Activated T-cell treated with anti-CD3 and anti-CD28 coated beads for 24 hours (primary cell): ENCODE measurements around the gene ALG11.
"Not testable (repeated sequence)": the region's sequence is repeated elsewhere in the genome, so short reads cannot be mapped to it uniquely, and the experiment has no call there.

ENCODE experiments used
- DNase-seq: peaks from one replicate; pipeline ENCODE4 v3.0.0-alpha.2; 2020; ENCODE audit warnings: low read depth

ALG11 gene, protein sequence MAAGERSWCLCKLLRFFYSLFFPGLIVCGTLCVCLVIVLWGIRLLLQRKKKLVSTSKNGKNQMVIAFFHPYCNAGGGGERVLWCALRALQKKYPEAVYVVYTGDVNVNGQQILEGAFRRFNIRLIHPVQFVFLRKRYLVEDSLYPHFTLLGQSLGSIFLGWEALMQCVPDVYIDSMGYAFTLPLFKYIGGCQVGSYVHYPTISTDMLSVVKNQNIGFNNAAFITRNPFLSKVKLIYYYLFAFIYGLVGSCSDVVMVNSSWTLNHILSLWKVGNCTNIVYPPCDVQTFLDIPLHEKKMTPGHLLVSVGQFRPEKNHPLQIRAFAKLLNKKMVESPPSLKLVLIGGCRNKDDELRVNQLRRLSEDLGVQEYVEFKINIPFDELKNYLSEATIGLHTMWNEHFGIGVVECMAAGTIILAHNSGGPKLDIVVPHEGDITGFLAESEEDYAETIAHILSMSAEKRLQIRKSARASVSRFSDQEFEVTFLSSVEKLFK

GRCh38 chr13:52011632-52012511 lies at the start of gene ALG11:
TSS of gene ALG11 (plus strand) at chr13:52012398. CDS start at chr13:52012419, 21 bp downstream.
- peak; percentile 99 for DNase-seq

GRCh38 chr13:51966186-51966585 lies 46.0 kb upstream of the ALG11 start:
- no peak for DNase-seq

- no peak for DNase-seq
These were observed 44.4 kb upstream of the ALG11 start for GRCh38 chr13:51967482-51968446.

DNA sequence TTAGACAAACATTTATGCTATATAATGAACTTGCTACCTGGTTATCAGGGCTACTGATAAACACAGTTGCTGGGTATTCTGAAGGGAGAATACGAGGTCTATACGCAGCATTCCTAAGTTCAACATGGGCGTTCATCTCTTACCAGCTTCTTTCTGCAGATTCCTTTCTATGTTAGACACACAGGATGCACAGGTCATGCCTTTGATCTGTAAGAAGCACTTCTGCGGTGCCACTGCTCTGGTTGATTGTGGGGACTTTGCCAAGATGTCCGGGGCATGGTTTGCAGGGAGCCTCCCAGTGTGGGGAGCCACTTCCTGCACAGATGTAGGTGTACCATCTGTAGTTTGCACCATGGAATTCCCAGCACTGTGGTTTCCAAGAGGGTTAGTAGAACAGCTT lies 41.8 kb upstream of the ALG11 start:
- DNase-seq, result no peak

DNA sequence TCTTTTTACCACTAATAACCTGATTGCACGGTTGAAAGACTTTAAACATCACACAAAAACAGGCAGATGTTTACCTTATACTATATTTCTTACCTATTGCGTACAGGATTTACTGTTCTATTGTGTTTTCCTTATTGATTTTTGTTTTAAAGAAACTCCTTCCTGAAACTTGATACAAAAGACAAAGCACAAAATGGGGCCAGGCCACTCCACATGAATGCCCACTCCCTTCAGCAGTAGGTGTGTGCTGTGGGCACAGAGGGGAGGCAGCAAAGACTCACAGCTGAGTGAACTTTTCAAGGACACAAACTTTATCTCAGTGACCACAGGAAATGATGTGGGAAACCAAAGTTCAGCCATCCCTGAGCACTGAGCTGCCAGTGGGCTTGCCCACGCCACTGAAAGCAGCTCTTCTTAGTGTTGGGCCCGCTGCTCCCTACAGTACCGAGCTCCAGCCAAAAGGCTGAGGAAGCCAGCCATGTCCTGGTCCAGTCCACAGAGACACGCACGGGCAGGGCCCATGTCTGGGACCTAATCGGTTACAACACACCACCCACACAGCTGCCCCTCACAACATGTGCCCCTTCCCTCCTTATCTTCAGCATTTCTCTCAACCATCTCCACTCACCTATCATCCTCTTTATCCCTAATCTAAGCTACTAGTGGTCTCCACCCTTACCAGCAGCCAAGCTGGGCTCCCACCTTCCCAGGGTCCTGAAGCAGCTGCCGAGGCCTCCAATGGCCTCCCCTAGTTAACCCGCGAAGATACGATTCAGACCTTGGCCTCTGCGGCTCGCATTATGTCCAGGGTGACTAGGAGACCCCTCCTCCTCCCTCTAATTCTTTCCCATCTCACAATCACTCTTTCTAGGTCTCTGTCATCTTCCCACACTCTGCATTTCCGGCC lies 40.4 kb upstream of the ALG11 start:
- DNase-seq, result no peak

DNA sequence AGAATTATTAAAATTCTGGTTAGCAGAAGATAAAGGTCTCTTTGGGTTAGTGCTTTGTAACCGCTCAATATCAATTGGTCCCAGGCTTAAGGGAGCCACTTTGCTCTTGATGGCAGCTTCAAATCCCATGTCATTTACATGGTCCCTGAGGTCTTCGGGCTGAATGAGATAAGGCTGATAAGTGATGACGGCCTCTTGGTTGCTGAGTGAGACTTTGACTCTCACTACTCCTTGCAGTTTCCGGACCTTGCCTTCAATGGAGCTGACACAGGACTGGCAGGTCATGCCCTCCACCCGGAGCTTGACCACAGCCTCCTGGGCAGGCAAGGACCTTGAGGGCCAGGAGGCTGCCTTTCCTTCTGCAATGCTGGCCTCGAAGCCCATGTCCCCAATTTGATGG lies 37.7 kb upstream of the ALG11 start:
- no peak for DNase-seq

GRCh38 chr13:51976423-51976822 lies 35.8 kb upstream of the ALG11 start:
- DNase-seq, result no peak

GRCh38 chr13:51976890-51977289 lies 35.3 kb upstream of the ALG11 start:
- DNase-seq, result no peak

- no peak for DNase-seq
These were observed 34.6 kb upstream of the ALG11 start for GRCh38 chr13:51977625-51978024.

GRCh38 chr13:51978796-51979556 lies 33.2 kb upstream of the ALG11 start:
- no peak for DNase-seq

- no peak for DNase-seq
These were observed 31.3 kb upstream of the ALG11 start for GRCh38 chr13:51980908-51981307.

- no peak for DNase-seq
These were observed 30.8 kb upstream of the ALG11 start for GRCh38 chr13:51981355-51981754.

DNA sequence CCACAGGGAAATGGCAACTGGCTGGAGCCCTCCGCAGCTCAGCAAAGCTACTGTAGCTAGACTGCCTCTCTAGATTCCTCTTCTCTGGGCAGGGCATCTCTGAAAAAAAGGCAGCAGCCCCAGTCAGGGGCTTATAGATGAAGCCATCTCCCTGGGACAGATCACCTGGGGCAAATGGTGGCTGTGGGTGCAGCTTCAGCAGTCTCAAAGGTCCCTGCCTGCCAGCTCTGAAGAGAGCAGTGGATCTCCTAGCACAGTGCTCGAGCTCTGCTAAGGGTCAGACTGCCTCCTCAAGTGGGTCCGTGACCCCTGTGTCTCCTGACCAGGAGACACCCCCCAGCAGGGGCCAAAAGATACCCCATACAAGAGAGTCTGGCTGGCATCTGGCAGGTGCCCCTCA lies 28.9 kb upstream of the ALG11 start:
- not testable (repeated sequence) for DNase-seq

DNA sequence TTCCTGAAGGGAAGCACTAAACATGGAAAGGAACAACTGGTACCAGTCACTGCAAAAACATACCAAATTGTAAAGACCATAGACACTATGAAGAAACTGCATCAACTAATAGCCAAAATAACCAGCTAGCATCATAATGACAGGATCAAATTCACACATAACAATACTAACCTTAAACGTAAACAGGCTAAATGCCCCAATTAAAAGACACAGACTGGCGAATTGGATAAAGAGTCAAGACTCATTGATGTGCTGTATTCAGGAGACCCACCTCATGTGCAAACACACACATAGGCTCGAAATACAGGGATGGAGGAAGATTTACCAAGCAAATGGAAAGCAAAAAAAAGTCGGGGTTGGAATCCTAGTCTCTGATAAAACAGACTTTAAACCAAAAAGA lies 27.3 kb upstream of the ALG11 start:
- not testable (repeated sequence) for DNase-seq

DNA sequence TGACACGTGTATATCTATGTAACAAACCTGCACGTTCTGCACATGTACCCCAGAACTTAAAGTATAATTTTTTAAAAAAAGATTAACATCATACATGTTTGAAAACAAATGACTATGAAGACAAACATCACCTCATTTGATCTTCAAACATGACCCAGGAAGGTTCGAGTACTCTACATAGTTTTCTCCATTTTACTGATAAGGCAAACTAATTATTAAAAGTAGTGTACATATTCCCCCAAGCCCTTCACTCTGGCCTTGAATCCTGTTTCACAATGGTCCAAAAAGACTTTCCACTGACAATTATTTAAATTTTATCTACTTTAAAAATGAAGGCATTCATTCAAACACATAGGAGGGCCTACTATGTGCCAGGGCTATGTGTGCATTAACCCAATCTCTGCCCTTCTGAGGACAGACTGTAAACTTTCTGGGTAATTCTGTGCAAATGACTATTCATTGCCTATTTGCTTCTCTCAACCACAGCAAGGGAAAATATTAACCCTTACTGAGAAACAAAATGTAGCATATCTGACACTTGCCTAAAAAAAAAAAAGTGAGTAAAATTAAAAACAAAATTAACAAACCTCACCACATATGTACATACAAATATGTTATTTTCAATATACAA lies 23.1 kb upstream of the ALG11 start:
- no peak for DNase-seq

- DNase-seq, result no peak
These were observed 18.5 kb upstream of the ALG11 start for GRCh38 chr13:51993713-51994112.

DNA sequence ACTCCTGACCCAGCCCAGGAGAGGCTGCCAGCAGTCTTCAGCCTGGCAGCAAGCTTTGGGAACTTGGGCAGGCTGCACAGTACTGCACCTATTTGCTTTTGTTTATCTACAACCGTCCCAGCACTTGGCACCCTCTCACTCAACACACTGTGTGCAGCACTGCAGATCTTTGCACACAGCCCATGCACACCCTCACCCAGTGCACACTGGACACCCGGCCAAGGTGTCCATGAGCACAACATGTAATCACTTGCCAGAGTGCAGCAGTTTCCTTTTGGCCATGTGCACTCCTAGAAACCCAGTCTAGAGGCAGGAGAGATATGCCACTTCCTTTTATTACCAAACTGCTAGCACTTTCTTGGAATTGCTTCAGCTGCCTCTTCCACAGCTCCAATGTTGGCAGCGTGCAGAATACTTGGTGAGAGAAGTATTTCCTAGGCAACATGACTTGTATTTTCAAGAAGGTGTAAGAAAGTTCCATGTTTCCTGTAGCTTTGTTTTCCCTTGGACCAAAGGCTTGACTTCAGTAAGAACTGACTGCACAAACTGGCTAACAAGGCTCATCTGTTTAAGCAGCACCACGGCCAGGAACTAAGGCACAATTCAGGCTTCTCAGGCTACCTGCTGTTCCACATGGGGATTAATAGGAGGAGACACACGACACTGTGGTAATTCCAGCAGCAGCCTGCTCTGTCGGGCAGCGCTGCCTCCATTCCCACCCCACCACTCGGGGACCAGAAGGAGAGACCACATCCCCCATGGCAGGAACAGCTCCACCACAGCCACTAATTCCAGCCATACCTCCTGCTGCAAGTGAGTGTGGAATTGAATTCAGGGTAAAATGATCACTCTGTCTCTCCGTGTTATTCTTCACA lies 16.3 kb upstream of the ALG11 start:
- DNase-seq, result no peak

DNA sequence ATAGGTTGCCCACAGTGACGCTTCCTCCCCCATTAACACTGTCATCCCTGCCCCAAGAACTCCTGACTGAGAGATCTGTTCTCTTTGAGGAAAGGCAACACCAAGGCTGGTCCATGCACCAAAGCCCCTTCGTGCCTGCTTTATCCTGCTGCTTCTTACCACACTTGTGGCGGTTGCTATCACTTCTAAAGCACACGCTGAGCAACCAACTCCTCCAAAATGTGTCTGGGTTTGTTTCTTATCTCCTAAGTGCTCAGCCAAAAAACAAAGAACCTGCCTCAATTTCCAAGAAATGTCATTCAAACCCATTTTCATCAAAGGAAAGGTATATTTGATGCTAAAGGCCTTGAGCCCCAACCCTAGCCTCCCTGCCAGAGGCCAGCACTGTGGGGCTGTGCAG lies 15.6 kb upstream of the ALG11 start:
- DNase-seq, result no peak
